Prostate gland (tissue), 2 donors: ENCODE results near the gene TDRD10. TPM values are rescaled to one million over a fixed set of nuclear protein-coding genes. Genes with fewer than 3 reads are reported as not detected.

Experiments used
- DNase-seq: peaks from one replicate; pipeline ENCODE4 v3.0.0-alpha.2; 2019; ENCODE audit warnings: low spot score
- H3K27ac ChIP-seq, 2 donors: fragments of 200-600 bp; sonication (generic); 2 replicates each; pipeline ENCODE4 v1.5.1; 2017 to 2019
- H3K27me3 ChIP-seq: fragments of 200-600 bp; sonication (generic); replicated peaks from 2 replicates; pipeline ENCODE4 v1.5.1; 2019; ENCODE audit not compliant: insufficient read depth
- H3K36me3 ChIP-seq, 2 donors: fragments of 200-600 bp; sonication (generic); 1 replicate in 1 of 2; 2 replicates in 1 of 2; pipeline versions ENCODE4 v1.5.1 to v1.8.1; 2017 to 2019
- H3K4me1 ChIP-seq: fragments of 200-600 bp; sonication (generic); replicated peaks from 2 replicates; pipeline ENCODE4 v1.5.1; 2019
- H3K4me3 ChIP-seq, 2 donors: fragments of 200-600 bp; sonication (generic); 2 replicates each; pipeline ENCODE4 v1.5.1; 2017 to 2019
- H3K9me3 ChIP-seq: fragments of 200-600 bp; sonication (generic); 2 replicates; pipeline ENCODE4 v1.5.1; 2017
- POLR2A ChIP-seq: fragments of 450-650 bp; IDR thresholded peaks from one replicate; pipeline ENCODE4 v1.6.1; 2016; ENCODE audit warnings: antibody characterized with exemption, mild to moderate bottlenecking
- POLR2AphosphoS5 ChIP-seq: sonication (generic); formaldehyde crosslinking; IDR thresholded peaks from one replicate; pipeline ENCODE4 v1.6.1; 2017; ENCODE audit warnings: antibody characterized with exemption
- WGBS: methylation state at CpG from one replicate; pipeline ENCODE4 v1.1.5; 2018; 5-methylcytosine and 5-hydroxymethylcytosine counted together
- intact Hi-C: fragments of 100-400 bp; cut with DNase I; formaldehyde crosslinking; loops from one replicate; pipeline ENCODE4 v1.14.2; 2022
- total RNA-seq, 2 donors: library from RNA; depleted of rRNA; stranded (reverse); fragments of >200 nt; gene quantifications; one replicate each; pipeline ENCODE4 v1.1.0, GENCODE V29; 2016
- TF ChIP-seq, protein P1 (sequence below), 4 experiments: fragments of 200-600 bp in 2 of 4; fragments of 450-650 bp in 2 of 4; sonication (generic) in 2 of 4; IDR thresholded peaks; 1 replicate in 3 of 4; 2 replicates in 1 of 4; pipeline ENCODE4 v1.5.1; 2016 to 2019; ENCODE audit warnings: antibody characterized with exemption in 4 of 4, mild to moderate bottlenecking in 2 of 4, moderate library complexity in 2 of 4

TDRD10 gene, protein sequence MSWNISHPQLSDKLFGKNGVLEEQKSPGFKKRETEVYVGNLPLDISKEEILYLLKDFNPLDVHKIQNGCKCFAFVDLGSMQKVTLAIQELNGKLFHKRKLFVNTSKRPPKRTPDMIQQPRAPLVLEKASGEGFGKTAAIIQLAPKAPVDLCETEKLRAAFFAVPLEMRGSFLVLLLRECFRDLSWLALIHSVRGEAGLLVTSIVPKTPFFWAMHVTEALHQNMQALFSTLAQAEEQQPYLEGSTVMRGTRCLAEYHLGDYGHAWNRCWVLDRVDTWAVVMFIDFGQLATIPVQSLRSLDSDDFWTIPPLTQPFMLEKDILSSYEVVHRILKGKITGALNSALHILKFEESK
- total RNA-seq = 10 to 100 TPM in 1 of 2 donors, under 1 TPM in 1; 0.46 to 11.4 TPM

DNA sequence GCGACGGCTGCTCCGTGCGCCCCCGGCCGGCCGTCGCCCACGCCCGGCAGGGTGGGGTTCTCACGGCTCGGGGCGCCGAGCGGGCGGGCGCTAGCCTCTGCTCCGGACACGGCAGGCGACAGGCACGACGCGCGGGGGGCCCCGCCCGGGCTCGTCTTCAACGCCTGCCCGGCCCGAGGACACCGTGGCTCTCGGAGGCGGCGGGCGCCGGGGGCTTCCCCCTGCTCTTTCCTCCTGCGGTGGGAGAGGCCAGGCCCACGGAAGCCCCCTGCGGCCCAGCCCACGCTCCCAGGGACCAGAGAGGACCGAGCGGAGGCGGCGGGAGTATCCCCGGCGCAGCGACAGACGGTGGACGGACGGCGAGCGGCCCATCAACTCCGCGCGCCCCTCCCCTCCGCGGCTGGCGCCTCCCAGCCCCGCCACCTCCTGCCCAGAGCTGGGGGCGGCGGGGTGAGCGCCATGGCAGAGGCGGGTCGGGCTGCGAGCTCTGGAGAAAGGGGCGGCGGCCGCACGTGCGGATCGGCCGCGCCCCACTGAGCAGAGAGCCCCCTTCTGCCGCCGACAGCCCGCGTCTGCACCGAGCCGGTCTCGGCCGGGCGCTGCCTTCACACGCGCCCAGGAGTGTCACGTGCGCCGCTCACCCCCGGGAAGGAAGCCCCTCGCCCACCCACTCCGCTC, at the start of gene TDRD10, which contains the start of gene SHE:
Gene TDRD10, plus strand, starts transcription at position 154 of the 678 bp plus-strand sequence. CDS start 4,685 bp downstream, outside the sequence.
Gene SHE, minus strand, starts transcription at position 347 of the 678 bp plus-strand sequence. CDS start 386 bp downstream, outside the sequence.
- no peak for TF ChIP-seq POLR2A
- TF ChIP-seq POLR2AphosphoS5 = no peak
- TF ChIP-seq, protein P1, sequence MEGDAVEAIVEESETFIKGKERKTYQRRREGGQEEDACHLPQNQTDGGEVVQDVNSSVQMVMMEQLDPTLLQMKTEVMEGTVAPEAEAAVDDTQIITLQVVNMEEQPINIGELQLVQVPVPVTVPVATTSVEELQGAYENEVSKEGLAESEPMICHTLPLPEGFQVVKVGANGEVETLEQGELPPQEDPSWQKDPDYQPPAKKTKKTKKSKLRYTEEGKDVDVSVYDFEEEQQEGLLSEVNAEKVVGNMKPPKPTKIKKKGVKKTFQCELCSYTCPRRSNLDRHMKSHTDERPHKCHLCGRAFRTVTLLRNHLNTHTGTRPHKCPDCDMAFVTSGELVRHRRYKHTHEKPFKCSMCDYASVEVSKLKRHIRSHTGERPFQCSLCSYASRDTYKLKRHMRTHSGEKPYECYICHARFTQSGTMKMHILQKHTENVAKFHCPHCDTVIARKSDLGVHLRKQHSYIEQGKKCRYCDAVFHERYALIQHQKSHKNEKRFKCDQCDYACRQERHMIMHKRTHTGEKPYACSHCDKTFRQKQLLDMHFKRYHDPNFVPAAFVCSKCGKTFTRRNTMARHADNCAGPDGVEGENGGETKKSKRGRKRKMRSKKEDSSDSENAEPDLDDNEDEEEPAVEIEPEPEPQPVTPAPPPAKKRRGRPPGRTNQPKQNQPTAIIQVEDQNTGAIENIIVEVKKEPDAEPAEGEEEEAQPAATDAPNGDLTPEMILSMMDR (IDR thresholded peaks at IDR 0.05) = no peak
- Histone ChIP-seq H3K9me3 (no peaks in the 10 kb centered on the region), H3K27me3 (peaks cover 8% of the 10 kb centered on the region), H3K27ac (peak within 1 kb of the TSS in 1 of 2 donors; percentile 31), H3K4me1 (no peaks in the 10 kb centered on the region), H3K36me3 (no peaks in the 10 kb centered on the region), H3K4me3 (peak within 1 kb of the TSS; percentile 30 to 32)
- no peak for DNase-seq
- intact Hi-C loops = no loop called here
- WGBS = 1% methylated on average over 54 of the region's 90 CpGs

DNA sequence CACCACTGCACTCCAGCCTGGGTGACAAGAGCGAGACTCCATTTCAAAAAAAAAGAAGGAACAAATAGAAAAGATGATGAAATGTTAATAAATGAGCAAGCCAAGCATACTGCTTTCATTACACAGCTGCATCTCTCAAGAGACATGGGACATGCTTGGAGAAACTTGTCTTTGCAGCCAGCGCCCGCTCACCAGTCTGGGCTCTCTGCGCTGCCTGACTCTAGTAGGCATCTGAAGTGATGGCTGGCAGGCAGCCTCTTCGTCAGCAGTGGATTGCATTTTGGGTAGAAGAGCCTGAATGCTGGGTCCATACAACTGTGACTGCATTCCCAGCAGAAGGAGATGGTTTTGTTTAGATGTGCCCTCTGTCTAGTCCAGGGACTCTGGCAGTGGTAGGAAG, 48.9 kb upstream of the TDRD10 start:
- Histone ChIP-seq H3K27ac (no peak overlapping the region), H3K4me3 (no peak overlapping the region), H3K9me3 (no peaks in the 10 kb centered on the region), H3K36me3 (no peaks in the 10 kb centered on the region), H3K27me3 (no peaks in the 10 kb centered on the region), H3K4me1 (no peaks in the 10 kb centered on the region)
- WGBS = 90% methylated on average over 5 of the region's 5 CpGs
- intact Hi-C loops = no loop called here
- no peak for DNase-seq
- TF ChIP-seq POLR2AphosphoS5 (no peak), POLR2A (no peak)
- TF ChIP-seq, protein P1 (IDR thresholded peaks at IDR 0.05) = no peak

DNA sequence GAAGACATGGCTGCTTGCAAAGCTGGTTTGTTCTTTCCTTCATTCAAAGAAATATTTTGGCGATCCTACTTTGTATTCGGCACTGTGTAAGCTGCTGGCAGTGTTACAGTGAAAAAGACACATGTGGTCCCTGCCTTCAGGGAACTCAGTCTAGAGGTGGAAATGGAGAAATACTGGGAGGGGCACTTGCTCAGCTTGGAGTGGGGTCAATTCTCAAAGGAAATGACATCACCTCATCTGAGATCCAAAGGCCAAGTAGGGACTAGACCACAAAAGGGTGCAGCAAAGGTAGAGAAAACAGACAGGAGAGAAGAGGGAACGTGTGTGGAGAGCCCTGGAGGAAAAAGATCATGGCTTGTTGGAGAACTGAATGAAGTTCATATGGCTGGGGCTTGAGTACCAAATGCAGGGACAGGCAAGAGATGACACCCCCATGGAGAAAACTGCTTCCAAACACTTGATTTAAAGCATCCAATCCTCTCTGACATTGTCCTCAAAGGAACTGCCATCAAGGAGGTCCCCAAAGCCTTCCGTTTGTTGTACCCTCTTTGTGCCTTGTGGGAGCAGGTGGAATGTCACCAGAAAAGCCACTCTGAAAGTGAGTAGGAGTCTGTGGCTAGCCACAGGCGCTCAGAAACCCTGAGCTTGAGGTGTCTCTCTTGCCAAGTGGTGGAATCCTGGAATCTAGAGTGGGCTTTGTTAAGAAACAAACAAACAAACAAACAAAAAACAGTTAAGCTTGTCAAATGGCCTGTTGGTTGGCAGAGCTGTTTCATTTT, 48.3 kb upstream of the TDRD10 start:
- H3K4me3 ChIP-seq = no peak overlapping the region
- no peaks in the 10 kb centered on the region for H3K4me1 ChIP-seq
- no peaks in the 10 kb centered on the region for H3K36me3 ChIP-seq
- TF ChIP-seq POLR2AphosphoS5 = no peak
- TF ChIP-seq, protein P1 (IDR thresholded peaks at IDR 0.05) = no peak
- TF ChIP-seq POLR2A = no peak
- intact Hi-C loops = no loop called here
- no peaks in the 10 kb centered on the region for H3K27me3 ChIP-seq
- H3K27ac ChIP-seq = no peak overlapping the region
- DNase-seq = no peak
- 49% methylated on average over 5 of the region's 5 CpGs for WGBS
- no peaks in the 10 kb centered on the region for H3K9me3 ChIP-seq

DNA sequence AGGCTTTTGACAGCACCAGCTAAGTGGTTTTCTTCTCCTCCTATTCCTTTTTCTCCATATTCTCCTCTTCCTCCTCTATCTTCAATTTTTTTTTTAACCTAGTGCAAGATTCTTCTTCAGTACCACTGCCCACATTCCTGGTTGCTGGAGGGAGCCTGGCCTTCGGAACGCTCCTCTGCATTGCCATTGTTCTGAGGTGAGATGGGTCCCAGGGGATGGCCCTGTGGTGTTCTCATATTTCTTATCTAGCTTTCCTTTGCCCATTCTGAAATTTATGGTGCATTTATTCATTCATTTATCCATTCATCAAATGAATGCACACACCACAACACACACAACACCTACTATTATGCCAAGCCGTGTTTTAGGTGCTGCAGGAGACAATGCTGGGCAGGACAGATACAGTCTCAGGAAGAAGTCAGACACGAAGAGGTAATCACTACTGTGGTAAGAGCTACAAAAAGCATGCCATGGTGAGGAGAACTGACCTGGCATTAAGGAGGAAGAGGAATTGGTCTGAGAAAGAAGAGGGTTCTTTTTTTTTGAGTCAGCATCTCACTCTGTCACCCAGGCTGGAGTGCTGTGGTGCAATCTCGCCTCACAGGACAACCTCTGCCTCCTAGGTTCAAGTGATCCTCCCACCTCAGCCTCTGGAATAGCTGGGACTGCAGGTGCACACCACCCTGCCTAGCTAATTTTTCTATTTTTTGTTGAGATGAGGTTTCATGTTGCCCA, 47.5 kb upstream of the TDRD10 start:
- intact Hi-C loops = no loop called here

More for the DNA sequence above, 47.5 kb upstream of the TDRD10 start:
- no peak overlapping the region for H3K27ac ChIP-seq
- TF ChIP-seq, protein P1 (IDR thresholded peaks at IDR 0.05) = no peak
- TF ChIP-seq POLR2AphosphoS5 (no peak), POLR2A (no peak)
- DNase-seq = no peak
- 83% methylated on average over 5 of the region's 5 CpGs for WGBS
- no peaks in the 10 kb centered on the region for H3K9me3 ChIP-seq
- no peaks in the 10 kb centered on the region for H3K4me1 ChIP-seq
- no peak overlapping the region for H3K4me3 ChIP-seq
- no peaks in the 10 kb centered on the region for H3K36me3 ChIP-seq
- no peaks in the 10 kb centered on the region for H3K27me3 ChIP-seq
